WI38 (cell line): Measurements from ENCODE around the gene STUM.
"Not testable (repeated sequence)": the region's sequence is repeated elsewhere in the genome, so short reads cannot be mapped to it uniquely, and the experiment has no call there.

Experiments
- H3K4me3 ChIP-seq: 2 replicates; pipeline ENCODE4 v1.5.1; 2011; ENCODE audit warnings: low read depth, mild to moderate bottlenecking, control low read depth, low read length
- CTCF ChIP-seq: IDR thresholded peaks from 2 replicates; pipeline ENCODE4 v1.5.1; 2012; ENCODE audit warnings: low read depth, mild to moderate bottlenecking, control low read depth, low read length

STUM gene

GRCh38 chr1:226638001-226638601, 89.5 kb downstream of the STUM start:
- H3K4me3 ChIP-seq: no peak overlapping the region
- no peak for TF ChIP-seq CTCF

- TF ChIP-seq CTCF: no peak
- no peak overlapping the region for H3K4me3 ChIP-seq
Observed at GRCh38 chr1:226638608-226639007, 90.0 kb downstream of the STUM start.

- not testable (repeated sequence) for H3K4me3 ChIP-seq
Observed at GRCh38 chr1:226639206-226639605, 90.6 kb downstream of the STUM start.

GRCh38 chr1:226639631-226640061, 91.1 kb downstream of the STUM start:
- no peak for TF ChIP-seq CTCF
- no peak overlapping the region for H3K4me3 ChIP-seq

- TF ChIP-seq CTCF: no peak
- H3K4me3 ChIP-seq: no peak overlapping the region
Observed at GRCh38 chr1:226640321-226641136, 92.0 kb downstream of the STUM start.

- TF ChIP-seq CTCF: no peak
- no peak overlapping the region for H3K4me3 ChIP-seq
Observed at GRCh38 chr1:226641671-226642231, 93.2 kb downstream of the STUM start.

- no peak for TF ChIP-seq CTCF
- no peak overlapping the region for H3K4me3 ChIP-seq
Observed at GRCh38 chr1:226642421-226642820, 93.9 kb downstream of the STUM start.
